HG03521 (cell line): Measurements from ENCODE around the gene AGAP1.
"Not testable (repeated sequence)": the region's sequence is repeated elsewhere in the genome, so short reads cannot be mapped to it uniquely, and the experiment has no call there.

Experiments used
- ATAC-seq: cut with Tn5 transposase; IDR thresholded peaks from one replicate; pipeline ENCODE4 v1.9.1; 2021; ENCODE audit warnings: mild to moderate bottlenecking, moderate library complexity; ENCODE audit not compliant: unreplicated experiment

The AGAP1 gene

DNA sequence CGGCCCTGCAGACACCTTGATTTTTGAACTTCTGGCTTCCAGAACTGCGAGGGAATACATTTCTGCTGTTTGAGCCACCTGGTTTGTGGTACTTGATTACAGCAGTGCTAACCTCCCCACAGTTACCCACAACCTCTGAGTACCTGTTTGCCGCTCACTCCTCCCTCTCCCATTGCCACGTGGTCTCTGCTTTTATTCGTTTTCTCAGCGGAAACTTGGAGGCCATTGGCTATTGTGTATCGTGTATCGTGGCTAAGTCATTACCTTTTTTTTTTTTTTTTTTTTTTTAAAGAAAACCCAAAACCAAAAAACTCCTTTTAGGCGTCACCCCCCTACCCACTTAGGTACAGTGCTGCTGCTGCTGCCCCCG lies 90.8 kb downstream of the AGAP1 start:
- no peak for ATAC-seq

DNA sequence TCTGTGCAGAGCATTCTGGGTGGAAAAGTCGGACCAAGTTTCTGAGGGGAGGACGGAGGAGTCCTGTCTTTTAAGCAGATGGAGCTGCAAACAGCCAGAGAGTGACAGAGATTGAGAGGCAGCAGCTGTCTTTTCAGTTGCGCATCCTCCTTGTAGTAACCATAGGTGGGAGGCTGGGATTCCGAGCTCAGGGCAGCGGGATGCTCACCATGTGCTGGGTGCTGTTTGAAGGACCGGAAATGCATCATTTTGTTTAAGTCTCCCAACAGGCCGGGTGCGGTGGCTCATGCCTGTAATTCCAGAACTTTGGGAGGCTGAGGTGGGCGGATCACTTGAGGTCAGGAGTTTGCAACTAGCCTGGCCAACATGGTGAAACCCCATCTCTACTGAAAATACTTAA lies 93.4 kb downstream of the AGAP1 start:
- no peak for ATAC-seq

DNA sequence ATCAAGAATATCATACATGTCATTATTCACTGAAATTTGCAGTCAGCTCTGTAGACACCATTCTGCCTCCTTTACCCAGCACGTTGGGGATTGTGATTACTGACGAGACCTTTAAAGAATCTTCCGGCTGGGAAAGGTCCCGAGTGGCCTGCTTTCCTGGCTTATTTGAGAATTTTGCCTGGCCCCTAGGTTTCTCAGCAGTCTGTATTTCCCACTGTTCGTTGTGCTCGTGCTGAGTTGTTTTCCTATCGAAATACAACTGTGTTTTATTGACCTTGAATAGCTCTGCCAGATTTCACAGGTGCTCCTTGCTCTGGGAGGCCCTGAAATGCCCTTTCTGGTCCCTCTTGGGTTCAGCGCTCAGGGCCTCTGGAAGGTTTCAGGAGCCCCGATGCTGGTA lies 94.9 kb downstream of the AGAP1 start:
- ATAC-seq, result no peak

DNA sequence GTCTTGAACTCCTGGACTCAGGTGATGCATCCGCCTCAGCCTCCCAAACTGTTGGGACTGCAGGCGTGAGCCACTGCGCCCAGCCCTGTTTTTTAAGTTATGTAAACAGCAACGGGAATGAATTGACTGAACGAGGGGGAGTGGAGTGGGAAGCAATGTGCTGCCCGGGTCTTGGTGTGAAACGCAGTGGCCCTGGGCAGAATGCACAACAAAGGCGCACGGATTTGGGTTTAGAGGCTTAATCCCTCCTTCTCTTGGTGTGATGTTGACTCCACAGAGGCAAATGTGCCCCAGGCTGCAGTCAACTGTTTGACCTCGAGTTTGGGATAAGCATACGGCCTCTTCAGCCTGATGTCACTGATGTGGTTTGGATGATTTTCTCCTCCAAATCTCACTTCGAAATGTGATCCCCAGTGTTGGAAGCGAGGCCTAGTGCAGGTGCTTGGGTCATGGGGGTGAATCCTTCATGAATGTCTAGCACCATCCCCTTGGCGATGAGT lies 97.4 kb downstream of the AGAP1 start:
- ATAC-seq, result no peak

DNA sequence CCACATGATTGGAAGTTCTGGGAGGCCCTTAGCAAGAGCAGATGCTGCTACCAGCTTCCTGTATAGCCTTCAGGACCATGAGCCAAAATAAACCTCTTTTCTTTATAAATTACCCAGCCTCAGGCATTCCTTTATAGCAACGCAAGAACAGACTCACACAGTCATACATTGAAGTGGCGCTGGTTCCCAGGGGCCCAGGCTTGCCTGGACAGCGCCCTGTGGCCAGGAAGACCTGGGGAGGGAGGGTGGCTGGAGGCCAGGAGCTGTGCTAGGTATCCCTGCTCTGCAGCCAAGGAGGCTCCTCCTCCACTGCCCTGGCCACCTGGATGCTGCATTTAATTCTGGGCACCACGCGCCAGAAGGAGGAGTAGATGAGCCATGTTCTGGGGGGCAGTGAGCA lies 98.1 kb downstream of the AGAP1 start:
- ATAC-seq, result no peak

DNA sequence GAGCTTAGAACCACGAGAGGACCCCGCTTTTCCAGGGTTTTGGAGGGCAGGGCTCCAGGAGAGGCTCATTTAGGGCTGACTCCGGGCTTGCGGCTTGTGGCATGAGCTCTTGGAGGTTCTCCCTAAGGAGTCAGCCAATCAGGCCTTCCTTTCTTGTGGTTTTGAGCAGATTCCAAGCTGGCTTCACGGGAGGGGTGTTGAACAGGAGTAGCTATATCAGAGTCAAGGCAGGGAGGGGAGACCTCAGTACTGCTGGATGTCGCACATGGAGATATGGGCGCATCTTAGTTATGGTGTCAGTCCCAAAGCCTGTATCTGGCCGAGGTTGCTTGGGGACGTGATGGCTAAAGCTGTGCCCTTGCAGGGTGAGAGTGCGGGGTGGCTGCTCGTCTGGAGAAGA lies 98.6 kb downstream of the AGAP1 start:
- no peak for ATAC-seq

DNA sequence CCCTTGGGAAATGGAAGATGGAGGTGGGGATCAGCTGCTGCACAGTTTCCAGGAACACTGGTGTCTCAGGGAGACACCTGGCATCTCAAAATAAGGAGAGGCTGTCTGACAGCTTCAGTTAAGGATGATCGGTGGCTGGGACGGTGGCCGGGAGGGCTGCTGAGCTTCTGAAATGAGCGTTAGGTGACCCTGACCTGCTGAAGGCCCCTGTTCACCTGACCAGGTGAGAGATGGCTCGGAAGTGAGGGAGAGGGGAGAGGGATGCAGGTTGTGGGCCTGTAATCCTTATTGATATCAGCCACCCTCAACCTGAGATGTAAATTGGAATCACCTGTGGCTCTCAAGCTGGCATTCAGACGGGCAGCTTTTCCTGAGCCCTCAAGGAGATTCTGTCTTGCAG lies 99.0 kb downstream of the AGAP1 start:
- ATAC-seq, result no peak

DNA sequence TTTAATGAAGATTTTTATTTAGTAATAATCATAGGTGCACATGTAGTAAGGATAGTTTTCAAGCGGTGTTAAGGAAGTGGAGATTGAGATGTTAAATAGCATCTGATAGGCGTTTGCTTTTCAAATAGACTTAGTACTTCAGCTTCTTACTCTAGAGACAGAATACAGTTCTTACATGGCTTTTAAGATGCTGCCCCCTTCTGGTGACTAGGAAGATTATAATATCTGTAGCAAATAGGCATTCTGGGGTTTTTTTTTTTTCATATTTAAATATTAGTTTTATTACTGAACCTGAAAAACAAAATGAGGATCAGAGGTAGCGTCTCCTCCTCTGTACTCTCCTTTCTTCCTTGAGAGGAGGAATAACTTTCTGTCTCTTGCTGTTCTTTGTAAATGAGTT lies 100.2 kb downstream of the AGAP1 start:
- ATAC-seq, result no peak

DNA sequence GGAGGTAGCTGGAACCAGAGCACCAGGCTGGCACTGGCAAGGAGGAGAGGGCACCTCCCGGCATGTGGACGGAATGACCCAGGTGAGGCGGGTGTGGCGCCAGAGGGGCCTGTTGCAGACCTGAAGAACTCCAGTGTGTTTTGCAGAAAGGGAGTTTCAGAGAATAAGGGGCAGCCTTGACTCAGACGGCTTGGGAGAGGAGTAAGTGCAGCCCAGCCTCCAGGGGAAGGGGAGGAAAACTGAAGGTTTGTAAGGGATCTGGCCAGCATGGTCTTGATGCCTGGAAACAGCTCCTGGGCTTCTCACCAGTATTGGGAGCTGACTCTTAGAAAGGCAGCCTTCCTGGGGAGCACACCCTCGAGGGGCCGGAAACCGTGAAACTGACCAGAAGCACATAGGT lies 101.1 kb downstream of the AGAP1 start:
- no peak for ATAC-seq

DNA sequence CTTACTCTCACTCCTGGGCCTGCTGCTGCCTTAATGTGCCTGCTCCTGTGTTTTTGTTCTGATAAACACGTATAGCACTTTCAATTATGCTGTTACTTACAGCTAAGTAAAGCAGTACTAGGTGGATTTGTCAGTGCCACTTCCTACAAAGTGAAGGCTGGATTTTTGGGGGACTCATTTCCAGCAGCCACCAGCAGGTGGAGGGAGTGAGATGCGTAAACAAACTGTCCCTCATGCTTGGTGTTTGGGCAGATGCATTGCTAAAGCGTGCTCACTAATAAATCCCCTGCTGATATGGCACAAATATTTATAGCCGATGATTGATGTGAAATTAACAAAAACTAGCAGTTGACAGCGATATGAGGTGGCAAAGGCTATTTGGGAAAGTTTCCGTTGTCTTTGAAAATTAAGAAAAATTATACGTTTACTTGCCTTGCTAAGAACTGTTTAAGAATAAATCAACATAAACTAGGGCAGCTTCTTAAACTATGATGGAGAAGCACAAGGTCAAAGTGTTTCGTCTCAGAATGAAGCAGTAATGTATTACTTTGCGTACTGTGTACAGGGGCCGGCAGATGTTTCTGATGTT lies 101.7 kb downstream of the AGAP1 start:
- no peak for ATAC-seq

DNA sequence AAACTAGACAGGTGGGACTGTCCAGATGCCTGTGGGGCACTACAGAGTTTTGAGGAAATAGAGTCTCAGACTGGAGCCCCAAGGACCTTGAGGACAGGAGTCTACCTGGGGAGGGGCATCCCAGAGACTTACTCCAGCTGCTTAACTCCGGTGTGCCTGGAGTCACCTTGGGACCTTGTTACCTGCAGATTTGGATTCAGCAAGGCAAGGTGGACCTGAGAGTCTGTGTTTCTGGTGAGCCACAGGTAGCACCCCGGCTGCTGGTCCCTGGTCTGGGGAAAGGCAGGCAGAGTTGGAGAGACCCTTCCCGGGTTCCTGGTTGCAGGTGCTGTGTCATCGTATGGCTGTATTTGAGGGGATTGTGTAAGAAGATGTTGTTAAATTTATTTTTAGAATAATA lies 102.4 kb downstream of the AGAP1 start:
- no peak for ATAC-seq

DNA sequence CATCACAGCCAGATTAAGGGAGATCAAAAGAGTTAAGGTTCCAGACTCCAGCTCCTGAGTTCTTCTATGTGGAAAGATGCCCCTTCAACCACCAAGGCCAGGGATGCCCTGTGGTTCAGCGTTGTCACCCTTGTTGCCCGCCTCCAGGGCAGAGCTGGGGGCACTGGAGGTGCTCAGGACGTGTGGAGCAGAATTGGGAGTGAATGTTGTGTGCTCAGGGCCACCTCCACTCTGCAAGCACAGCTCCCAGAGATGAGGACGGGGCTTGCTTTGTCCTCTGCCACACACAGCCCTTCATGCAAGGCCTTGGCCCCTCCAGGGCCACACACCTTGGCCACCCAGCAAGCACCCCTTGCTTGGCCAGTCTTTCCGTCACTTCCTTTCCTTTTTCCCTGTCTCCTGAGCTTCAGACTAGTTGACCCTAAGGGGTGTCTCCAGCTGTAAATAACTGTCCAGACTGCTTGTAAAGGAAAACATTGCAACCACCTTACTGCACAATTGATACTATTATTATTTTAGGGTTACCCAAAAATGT lies 103.3 kb downstream of the AGAP1 start:
- no peak for ATAC-seq

DNA sequence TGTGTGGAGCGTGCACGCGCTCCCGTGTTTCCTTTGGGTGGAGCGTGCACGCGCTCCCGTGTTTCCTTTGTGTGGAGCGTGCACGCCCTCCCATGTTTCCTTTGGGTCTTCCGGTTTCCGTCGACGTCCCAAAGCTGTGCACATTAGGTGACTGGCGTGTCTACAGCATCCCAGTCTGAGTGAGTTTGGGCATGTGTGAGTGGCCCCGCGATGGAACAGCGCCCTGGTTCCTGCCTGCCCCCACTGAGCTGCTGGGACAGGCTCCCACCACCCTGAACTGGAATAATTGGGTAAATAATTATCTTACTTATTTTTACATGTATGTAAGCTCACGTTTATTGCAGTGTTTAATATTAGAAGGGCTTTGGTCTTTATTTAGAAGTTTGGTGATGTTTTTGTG lies 104.2 kb downstream of the AGAP1 start:
- no peak for ATAC-seq

DNA sequence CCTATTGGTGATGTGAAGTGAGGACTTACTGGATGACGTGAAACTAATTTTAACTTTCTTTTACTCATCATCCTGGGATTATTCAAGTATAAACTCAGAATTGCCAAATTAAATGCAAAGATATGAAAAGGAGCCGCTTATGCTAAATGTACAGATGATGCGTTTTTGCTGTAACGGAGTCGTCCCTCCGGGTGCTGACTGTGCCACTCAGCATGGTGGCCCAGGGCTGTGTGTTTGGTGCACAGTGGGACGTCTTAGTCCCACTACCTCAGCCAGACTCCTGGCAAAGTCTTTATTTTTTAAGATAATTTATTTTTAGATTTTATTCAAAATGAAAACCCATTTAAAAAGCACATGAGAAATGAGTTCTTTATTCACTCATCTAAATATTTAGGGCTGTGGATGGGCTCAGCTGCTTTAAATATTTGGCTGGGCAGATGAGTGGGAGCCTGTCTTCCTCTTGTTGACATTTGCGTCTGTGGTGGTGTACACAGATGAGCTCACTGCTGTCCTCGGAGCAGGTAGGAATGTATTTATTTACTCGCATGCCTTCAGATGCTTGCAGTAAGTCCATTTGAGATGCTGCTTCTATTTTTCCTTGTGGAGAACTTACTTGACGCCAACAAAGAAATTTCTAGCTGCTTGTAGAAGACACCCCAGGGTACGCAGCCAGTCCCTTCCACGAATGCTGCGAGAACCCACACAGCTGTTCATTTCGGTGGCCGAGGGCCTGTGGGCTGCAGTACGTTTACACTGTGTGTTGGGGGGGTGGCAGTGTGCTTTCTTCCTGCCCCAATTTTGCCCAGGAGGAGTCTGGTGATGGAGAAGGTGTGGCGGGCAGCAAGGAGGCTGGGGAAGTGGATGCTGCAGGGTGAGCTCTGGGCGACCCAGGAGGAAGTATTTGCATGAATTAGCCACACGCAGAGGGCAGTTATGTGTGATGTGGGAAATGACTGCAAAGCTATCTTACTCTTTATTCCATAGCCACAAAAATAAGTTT lies 105.0 kb downstream of the AGAP1 start:
- ATAC-seq, result no peak

DNA sequence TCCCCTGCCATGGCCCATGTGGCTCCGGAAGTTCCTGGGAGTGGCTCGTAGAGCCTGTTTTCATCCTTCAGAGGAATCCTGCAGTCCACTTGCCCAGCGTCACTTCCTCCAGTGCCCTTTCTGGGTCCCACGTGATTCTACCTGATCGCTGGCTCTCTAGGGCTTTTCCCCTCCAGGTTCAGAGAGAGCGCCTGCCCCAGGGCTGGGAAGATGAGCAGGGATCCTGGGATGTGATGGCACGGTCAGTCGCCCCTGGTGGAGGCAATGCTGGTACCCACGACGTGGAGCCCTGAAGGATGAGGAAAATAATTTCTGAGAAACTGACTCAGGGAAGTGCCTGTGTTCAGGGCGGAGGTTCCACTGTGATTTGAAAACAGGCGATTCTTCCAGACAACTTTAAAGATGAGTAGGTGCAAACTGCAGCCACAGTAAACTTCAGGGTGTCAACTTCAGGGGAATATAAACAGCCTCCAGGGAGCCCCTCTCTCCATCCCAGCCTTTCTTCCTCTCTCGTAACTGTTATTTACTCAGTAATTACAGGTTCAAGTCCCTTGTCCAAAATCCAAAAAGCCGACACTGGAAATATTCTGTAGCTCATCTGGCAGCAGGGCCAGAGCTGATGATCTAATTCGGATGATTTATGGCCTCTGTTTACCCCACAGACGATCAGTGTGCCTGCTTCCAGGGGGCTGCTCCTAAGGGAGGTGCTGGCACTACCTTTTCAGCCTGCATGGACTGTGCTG lies 105.9 kb downstream of the AGAP1 start:
- no peak for ATAC-seq

DNA sequence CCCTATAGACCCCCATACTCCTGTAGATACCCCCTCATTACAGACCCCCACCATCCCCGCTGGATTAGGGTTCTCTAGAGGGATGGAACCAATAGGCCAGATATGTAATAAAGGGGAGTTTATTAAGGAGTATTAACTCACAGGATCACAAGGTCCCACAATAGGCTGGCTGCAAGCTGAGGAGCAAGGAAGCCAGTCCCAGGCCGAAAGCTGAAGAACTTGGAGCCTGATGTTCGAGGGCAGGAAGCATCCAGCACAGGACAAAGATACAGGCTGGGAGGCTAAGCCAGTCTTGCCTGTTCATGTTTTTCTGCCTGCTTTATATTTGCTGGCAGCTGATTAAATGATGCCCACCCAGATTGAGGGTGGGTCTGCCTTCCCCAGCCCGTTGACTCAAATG lies 106.6 kb downstream of the AGAP1 start:
- ATAC-seq, result no peak

DNA sequence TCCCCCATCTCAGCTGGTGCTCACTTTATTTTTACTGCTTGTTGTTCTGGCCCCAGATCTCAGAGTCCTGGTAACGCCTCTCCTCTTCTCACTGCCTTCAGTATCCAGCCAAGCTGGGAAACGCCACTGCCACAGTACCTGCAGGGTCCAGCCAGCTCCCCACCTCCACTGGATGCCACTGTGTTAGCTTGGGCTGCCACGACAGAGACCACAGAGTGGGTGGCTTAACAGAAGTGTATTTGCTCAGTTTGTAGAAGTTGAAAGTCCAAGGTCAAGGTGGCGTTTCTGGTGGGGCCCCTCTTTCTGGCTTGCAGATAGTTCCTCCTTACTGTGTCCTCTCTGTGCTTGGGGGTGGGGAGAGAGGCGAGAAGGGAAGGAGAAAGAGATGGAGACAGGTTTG lies 107.1 kb downstream of the AGAP1 start:
- ATAC-seq, result no peak

DNA sequence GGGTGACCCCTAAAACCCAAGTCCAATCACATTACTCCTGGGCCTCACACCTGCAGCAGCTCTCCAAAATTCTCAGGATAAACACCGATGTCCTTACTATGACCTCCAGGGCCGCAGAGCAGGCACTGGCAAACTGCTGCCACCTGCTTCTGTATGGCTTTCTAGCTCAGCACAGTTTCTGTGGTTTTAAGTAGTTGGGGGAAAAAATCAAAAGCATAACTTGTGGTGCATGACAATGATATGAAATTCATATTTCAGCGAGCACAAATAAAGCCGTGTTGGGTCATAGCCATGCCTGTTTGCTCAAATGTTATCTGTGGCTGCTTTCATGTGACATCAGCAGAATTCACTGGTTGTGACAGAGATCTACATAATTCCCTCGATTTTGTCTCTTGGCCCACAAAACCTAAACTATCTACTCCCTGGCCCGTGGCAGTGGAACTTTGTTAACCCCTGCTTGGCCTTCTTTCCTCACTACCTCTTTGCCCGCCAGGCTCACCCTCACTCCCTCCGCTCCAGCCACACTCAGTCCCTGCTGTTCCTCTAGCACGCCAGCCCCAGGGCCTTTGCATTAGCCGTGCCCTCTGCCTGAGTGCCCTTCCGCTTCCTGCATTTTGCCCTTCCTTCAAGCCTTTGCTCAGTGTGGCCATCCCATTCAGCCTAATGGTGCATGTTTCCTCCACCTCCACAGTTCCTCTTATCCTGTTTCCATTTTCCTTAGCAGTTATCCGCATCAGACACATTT lies 108.3 kb downstream of the AGAP1 start:
- no peak for ATAC-seq

DNA sequence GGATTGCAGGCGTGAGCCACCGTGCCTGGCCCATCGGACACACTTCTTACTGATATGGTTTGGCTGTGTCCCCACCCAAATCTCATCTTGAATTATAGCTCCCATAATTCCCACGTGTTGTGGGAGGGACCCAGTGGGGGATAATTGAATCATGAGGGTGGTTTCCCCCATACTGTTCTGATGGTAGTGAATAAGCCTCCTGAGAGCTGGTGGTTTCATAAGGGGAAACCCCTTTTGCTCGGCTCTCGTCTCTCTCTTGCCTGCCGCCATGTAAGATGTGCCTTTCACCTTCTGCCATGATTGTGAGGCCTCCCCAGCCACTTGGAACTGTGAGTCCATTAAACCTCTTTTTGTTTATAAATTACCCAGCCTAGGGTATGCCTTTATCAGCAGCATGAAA lies 109.1 kb downstream of the AGAP1 start:
- ATAC-seq, result not testable (repeated sequence)

DNA sequence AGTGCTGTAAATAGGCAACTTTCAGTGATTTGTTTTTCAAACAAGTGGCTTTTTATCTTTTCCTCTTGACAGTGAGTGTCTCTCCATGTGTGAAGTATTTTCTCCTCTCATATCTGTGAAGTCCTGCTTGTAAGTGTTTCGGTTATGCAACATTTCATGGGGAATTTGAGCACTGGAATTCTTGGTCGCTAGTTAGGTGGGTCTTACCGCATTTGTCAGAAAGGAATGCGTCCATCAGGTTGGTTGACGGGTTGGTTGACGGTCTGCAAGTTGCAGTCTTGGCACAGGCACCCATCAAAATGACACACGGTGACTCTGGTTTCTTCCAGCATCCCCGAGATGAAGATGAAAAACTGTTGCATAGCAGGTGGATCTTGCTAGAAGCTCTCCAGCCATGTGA lies 109.8 kb downstream of the AGAP1 start:
- ATAC-seq, result no peak
